NCI-H1436 (cell line): ENCODE measurements around the gene DNAJC5.
"Not testable (repeated sequence)": the region's sequence is repeated elsewhere in the genome, so short reads cannot be mapped to it uniquely, and the experiment has no call there.

ENCODE experiments used
- DNase-seq: peaks from one replicate; lab custom pipeline; 2025; lab: John Stamatoyannopoulos, UW

Gene DNAJC5

DNA sequence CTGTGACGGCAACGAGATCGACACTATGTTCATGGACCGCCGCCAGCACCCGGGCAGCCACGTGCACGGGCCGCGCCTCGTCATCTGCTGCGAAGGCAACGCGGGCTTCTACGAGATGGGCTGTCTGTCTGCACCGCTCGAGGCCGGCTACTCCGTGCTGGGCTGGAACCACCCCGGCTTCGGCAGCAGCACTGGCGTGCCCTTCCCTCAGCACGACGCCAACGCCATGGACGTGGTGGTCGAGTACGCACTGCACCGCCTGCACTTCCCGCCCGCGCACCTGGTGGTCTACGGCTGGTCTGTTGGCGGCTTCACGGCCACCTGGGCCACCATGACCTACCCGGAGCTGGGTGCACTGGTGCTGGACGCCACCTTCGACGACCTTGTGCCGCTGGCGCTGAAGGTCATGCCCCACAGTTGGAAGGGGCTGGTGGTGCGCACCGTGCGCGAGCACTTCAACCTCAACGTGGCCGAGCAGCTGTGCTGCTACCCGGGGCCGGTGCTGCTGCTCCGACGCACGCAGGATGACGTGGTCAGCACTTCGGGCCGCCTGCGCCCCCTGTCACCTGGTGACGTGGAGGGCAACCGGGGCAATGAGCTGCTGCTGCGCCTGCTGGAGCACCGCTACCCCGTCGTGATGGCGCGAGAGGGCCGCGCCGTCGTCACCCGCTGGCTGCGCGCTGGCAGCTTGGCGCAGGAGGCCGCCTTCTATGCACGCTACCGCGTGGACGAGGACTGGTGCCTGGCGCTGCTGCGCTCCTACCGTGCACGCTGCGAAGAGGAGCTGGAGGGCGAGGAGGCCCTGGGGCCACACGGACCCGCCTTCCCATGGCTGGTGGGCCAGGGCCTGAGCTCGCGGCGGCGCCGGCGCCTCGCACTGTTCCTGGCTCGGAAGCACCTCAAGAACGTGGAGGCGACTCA is 32.7 kb upstream of the DNAJC5 start:
- no peak for DNase-seq

DNA sequence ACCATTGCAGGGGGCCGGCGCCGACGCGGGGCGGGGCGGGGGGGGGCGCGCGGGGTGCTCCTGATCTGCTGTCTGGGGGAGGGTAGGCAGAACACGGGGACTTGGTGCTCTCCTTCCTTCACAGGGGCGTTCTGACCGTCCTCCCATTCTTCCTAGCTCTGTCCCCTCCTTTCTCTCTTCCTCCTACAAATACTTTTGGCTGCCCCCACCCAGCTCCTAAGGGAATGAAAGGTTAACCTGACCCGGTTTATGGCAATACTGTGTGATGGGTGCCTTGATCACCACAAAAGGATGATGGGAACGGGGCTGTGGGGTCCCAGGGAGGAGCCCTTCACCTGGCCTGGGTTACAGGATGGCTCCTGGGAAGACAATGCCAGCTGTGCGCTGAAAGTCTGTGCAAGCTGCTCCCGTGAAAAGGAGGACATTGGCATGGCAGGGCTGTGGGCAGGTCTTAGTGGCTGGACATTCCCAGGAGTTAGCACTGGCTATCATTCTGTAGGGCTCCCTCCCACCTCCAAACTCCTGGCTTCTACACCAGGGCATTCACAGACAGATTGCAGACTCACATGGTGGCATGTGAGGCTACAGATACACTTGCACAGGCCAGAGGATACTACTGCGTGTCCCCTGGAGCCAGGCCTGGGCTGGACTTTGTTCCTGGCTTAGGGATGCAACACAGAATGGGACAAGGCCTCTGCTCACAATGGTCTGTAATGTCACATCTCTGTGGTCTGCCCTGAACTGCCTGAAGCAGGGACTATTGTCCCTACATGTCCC is 31.7 kb upstream of the DNAJC5 start:
- no peak for DNase-seq

- peak; percentile 66 for DNase-seq
These were observed 31.0 kb upstream of the DNAJC5 start for GRCh38 chr20:63863798-63864544.

- no peak for DNase-seq
These were observed 30.4 kb upstream of the DNAJC5 start for GRCh38 chr20:63864545-63864977.

DNA sequence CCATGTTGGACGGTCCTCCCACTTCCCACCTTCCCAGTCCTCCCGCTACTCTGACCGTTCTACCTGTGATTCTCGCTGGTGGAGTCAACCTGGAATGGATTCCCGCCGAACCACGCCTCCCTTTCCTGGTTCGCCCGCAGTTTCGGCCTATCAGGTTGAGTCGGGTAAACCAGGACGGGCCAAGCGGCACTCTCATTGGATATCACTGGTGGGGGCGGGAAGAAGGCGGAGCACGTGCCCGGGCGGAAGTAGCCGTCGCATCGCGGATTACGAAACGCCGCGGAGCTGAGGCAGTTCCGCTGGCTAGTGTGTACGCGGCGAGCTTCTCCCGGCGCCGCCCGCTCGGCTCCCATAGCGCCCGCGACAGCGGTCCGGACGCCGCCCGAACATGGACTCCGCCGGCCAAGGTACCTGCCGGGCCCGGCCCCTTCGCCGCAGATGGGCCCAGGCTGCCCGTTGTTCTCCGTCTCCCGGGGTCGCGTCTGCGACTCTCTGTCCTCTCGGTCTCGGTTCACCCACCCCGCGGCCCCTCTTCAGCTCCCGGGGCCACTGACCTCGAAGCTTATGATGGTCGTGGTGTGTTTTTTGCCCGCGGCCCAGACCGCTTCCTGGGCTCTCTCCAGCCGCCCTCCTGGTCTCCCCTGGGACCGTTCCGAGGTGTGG is 29.8 kb upstream of the DNAJC5 start, which contains the start of gene TPD52L2:
Gene TPD52L2 (plus strand): TSS at position 293 of the 663 bp plus-strand sequence. CDS start 96 bp downstream, at position 389.
- peak; percentile 98 for DNase-seq

GRCh38 chr20:63867042-63867441 is 27.9 kb upstream of the DNAJC5 start:
- DNase-seq, result not testable (repeated sequence)

- no peak for DNase-seq
These were observed 26.7 kb upstream of the DNAJC5 start for GRCh38 chr20:63868264-63868663.

DNA sequence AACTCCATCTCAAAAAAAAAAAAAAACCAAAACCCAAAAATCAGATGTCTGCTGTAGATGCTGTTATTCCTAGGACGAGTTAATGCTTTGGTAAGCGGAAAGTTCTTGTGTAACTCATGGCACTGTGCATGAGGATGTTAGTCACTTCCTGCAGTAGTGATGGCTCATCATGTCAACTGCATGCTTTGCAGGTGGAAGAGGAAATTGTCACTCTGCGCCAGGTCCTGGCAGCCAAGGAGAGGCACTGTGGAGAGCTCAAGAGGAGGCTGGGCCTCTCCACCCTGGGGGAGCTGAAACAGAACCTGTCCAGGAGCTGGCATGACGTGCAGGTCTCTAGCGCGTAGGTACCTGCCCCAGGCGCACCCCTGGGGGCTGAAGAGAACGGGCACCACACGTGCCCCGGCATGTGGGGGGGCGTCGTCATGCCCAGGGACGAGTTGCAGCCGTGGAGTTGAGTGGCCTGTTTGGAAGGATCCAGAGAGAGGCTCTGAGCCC is 21.4 kb upstream of the DNAJC5 start:
- DNase-seq, result no peak

DNA sequence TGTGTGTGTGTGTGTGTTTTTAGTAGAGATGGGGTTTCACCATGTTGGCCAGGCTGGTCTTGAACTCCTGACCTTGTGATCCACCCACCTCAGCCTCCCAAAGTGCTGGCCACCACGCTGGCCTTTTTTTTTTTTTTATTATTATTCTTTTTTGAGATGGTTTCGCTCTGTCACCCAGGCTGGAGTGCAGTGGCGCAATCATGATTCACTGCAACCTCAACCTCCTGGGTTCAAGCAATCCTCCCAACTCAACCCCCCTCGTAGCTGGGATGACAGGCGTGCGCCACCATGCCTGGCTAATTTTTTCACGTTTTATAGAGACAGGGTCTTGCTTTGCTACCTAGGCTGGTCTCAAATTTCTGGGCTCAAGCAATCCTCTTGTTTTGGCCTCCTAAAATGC is 20.7 kb upstream of the DNAJC5 start:
- not testable (repeated sequence) for DNase-seq

DNA sequence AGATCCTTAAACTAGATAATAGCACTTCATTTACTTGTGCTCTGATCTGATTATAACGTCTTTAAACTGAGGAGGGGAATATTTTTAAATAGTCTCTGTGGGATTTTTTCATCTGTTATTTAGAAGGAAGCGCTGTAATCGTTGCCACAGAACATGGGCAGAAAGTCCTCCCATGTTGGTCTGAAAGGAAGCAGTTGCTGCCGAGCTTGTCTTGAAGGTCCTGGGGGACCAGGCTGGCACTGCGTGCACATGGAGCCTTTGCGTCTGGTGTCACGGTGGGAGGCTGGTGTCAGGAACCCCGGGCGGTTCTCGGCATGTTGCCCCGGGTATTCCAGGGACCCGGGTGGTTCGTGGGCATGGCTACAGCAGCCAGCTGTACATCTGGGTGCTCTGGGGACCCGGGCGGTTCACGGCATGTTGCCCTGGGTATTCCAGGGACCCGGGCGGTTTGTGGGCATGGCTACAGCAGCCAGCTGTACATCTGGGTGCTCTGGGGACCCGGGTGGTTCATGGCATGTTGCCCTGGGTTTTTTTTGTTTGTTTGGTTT is 18.4 kb upstream of the DNAJC5 start:
- no peak for DNase-seq

DNA sequence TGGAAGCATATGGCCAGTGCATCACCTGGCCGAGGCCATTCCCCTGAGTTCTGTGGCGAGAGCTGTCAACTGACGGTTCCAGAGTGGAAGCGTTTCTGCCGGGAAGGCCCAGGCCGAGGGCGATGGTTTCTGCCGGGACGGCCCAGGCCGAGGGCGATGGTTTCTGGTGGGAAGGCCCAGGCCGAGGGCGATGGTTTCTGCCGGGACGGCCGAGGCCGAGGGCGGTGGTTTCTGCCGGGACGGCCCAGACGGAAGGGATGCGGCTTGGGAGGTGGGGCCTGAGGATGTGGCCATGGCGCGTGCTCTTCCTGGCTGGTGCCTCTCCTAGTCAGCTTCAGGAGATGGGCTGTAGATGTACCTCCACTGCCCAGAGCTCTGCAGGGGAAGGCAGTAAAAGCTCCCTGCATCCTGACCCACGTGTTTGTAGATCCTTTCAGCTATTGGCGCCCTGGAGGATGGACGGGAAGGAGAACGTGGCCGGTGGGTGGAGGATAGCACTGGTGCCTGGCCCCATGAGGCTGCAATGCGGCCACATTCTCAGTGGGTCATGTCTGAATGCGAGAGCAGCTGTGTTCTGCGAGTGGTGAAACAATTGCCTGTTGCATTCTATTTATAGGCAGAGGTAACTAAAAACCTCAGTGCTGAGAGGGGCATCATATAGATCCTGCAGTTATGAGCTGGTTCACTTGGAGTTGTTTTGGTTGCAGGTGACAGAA is 17.0 kb upstream of the DNAJC5 start:
- DNase-seq, result no peak

GRCh38 chr20:63878899-63879663 is 15.8 kb upstream of the DNAJC5 start:
- no peak for DNase-seq

GRCh38 chr20:63880901-63881300 is 14.0 kb upstream of the DNAJC5 start:
- DNase-seq, result not testable (repeated sequence)

DNA sequence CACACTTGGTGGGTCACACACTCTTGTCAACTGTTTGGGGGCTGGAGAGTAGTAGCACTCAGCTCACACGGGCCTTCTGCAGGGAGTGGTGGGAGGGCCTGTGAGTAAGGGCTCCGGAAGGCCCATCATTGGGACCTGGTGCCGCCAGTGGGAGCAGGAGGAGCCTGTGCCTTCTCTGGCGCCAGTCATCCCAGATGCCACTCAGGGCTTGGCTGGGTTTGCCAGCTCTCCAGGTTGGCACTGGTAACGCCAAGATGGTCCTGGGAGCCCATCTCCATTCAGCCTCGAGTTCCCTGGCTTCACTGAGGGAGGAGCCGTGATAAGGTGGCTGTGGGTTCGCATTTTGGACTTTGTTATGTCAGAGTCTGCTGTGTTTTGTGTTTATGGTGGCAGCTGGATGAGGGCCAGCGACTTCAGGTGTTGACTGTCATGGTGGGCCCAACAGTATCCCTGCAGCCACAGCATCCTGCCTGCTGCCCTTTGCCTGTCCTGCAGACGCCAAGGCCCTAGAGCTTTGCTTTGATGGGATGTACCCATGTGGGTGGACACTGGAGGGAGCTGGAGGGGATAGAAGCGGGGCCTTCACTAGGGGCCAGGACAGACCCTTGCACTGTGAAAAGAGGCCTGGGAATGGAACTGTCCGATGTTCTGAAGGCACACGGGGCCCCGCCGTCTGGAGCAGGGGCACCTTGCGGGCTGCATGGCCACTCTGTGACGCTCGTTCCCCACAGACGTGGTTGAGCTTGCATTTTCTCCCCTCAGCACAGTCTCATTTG is 13.3 kb upstream of the DNAJC5 start:
- no peak for DNase-seq

- no peak for DNase-seq
These were observed 12.4 kb upstream of the DNAJC5 start for GRCh38 chr20:63882257-63883200.

- no peak for DNase-seq
These were observed 11.7 kb upstream of the DNAJC5 start for GRCh38 chr20:63883201-63883593.

DNA sequence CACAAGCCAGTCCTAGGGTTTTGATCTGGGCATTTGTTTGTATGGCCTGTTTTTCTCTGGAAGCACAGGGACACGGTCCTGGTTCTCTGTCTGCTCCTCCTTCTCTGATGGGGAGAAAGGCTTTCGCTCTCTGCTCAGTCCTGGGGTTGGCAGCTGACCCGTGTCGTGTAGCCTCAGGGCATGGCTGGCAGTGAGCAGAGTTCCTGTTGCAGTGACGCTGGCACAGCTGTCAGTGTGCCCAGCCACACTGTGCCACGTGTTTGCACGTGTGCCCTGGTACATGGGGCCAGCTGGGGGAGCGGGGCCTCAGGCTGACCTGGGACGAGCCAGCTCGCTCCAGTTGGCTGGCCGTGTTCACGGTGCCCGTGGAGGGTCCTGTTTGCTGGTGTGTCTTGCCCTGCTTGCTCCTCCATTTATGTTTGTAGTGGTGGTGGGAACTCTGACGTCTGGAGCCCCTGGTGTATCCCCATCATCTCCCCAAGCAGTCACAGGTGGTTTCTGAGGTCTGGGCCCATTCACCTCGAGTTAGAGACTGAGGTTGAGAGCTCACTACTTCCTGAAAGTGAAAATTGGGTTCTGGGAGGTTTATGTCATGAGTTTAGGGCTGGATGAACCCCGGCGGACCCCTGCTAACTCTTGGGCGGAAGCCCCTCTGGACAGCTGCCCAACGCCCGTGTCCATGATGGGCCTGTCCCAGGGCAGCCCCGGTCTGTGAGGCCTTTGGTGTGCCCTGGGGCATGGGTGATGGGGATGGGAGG is 10.2 kb upstream of the DNAJC5 start:
- DNase-seq, result no peak
